Measurements from ENCODE around the gene TCEA2. TPM values are rescaled to one million over a fixed set of nuclear protein-coding genes. Genes with fewer than 3 reads are reported as not detected.

Gene TCEA2
- total RNA-seq, 2 donors from 2014 or later, result 17.8 to 25.5 TPM

DNA sequence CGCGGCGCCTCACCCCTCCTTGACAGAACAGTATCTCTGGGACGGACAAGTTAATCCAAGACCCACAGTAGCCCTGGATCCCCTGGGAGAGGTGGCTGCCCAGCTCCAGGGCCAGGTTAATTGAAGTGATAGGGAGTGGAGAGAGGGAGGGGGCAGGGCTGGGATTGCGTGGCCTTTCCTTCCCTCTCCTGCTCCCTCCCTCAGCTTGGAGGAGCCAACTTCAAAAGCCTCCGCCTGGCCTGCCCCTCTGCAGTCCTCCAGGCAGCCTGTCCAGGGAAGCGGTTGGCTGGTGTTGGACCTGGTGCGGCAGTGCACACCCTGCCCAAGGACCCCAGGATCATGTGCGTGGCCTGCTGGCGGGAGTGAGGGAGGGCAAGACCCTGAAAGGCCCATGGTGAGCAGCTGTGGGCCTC lies 27.1 kb upstream of the TCEA2 start, which contains the start of gene C20orf204:
TSS of gene C20orf204 (plus strand) at position 250 of the 413 bp plus-strand sequence. CDS start at position 392, 142 bp downstream.
- H3K9me3 ChIP-seq, result no peaks in the 10 kb centered on the region
- no peak for DNase-seq (ENCODE audit: low spot score)
- H3K27me3 ChIP-seq, result peaks cover 0 to 7% of the 10 kb centered on the region in 2 donors
- H3K4me3 ChIP-seq, result no peak within 1 kb of the TSS
- peaks cover 32% of the 10 kb centered on the region for H3K36me3 ChIP-seq
- peaks cover 0 to 35% of the 10 kb centered on the region in 2 donors for H3K4me1 ChIP-seq
- no peak within 1 kb of the TSS for H3K27ac ChIP-seq
- TF ChIP-seq, protein P1, sequence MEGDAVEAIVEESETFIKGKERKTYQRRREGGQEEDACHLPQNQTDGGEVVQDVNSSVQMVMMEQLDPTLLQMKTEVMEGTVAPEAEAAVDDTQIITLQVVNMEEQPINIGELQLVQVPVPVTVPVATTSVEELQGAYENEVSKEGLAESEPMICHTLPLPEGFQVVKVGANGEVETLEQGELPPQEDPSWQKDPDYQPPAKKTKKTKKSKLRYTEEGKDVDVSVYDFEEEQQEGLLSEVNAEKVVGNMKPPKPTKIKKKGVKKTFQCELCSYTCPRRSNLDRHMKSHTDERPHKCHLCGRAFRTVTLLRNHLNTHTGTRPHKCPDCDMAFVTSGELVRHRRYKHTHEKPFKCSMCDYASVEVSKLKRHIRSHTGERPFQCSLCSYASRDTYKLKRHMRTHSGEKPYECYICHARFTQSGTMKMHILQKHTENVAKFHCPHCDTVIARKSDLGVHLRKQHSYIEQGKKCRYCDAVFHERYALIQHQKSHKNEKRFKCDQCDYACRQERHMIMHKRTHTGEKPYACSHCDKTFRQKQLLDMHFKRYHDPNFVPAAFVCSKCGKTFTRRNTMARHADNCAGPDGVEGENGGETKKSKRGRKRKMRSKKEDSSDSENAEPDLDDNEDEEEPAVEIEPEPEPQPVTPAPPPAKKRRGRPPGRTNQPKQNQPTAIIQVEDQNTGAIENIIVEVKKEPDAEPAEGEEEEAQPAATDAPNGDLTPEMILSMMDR (IDR thresholded peaks at IDR 0.05), result no peak

DNA sequence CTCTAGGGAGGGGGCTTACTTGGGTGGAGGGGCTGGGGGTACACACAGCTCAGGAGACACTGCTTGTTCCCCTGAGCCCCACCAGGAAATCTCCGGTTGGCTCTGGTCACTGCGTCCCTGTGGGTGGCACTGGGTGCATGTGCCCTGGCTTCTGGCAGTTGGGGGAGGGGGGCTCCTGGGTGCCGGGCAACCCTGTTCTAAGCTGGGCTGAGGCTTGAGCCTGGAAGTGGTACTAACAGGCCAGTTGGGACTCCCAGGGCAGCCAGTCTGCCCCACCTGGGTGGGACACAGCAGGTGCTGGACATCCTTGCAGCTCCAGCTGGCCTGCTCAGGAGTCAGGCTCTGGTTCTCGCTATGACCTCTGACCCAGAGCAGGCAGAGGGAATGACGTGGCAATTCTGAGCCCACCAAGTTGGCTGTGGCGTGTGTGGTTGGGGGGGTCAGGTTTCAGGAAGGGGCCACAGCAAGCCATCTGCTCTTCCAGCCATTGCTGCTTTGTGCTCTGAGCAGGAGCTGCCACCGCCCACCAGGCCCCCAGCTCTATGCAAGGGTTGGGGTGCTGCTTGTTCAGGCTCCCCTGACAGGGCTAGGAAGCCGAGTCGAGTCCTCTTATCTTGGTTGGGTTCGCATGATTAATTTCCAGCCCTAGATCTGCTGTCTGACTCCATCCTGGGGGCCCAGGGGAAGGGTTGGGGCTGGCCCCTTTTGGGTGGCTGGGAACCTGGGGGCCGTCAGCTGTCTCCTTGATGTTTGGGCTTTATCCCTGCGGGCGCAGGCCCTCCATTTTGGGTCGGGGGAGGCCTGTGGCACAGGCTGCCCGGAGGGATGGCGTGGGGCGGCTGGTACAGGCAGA lies 26.4 kb upstream of the TCEA2 start:
- H3K27ac ChIP-seq, result no peak overlapping the region
- TF ChIP-seq, protein P1 (IDR thresholded peaks at IDR 0.05), result no peak
- H3K27me3 ChIP-seq, result peaks cover under 1 to 8% of the 10 kb centered on the region in 2 donors
- no peaks in the 10 kb centered on the region for H3K9me3 ChIP-seq
- H3K4me1 ChIP-seq, result peaks cover 0 to 41% of the 10 kb centered on the region in 2 donors
- DNase-seq (ENCODE audit: low spot score), result no peak
- no peak overlapping the region for H3K4me3 ChIP-seq
- peaks cover 28% of the 10 kb centered on the region for H3K36me3 ChIP-seq

DNA sequence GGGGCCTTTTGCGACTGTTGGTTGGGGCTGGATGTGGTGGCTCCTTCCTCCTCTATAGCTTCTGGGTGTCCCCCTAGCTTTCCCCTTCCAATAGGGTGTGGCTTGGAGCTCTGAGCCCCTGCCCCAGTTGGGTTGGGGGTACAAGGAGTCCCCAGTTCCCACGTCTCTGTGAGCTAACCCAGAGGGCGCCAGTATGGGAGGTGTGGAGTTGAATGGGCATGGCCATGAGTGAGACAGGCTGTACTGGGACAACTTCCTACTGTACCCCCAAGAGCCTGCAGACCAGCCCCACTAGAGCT lies 25.9 kb upstream of the TCEA2 start:
- TF ChIP-seq, protein P1 (IDR thresholded peaks at IDR 0.05), result no peak
- H3K4me1 ChIP-seq, result peaks cover 0 to 47% of the 10 kb centered on the region in 2 donors
- DNase-seq (ENCODE audit: low spot score), result no peak
- peaks cover 22% of the 10 kb centered on the region for H3K36me3 ChIP-seq
- H3K9me3 ChIP-seq, result no peaks in the 10 kb centered on the region
- H3K27ac ChIP-seq, result no peak overlapping the region
- peaks cover 6 to 14% of the 10 kb centered on the region in 2 donors for H3K27me3 ChIP-seq
- no peak overlapping the region for H3K4me3 ChIP-seq

DNA sequence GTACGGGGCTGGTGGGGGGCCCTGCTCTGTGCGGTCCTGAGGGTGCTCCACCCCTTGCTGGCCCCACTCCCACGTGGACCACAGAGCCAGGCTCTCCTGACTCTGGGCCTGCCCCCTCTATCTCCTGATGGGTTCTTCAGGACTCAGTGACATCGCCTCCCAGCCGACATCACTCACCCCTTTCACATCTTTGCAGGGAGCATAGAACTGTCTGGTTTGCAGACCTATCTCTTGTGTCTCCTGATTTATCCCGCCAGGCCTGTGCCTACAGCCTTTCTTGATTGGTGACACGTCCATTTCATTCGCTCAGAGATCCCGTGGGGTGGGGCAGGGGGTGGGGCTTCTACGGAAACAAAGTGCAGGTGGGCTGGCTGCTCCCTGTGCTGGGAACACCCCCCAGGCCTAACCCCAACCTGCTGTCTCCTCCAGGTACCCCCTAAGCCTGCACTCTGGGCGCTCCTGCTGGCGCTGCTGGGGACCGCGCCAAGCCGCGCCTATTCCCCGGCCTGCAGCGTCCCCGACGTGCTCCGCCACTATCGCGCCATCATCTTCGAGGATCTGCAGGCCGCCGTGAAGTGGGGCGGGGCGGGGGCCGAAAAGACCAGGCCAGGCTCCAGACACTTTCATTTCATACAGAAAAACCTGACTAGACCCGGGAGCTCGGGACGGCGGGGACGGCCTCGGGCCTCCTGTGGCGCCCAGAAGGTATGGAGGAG lies 25.3 kb upstream of the TCEA2 start:
- Histone ChIP-seq H3K9me3 (no peaks in the 10 kb centered on the region), H3K27me3 (peaks cover 9 to 17% of the 10 kb centered on the region in 2 donors), H3K27ac (no peak overlapping the region), H3K4me3 (peak overlapping the region; percentile 41 to 55), H3K36me3 (peaks cover 17% of the 10 kb centered on the region), H3K4me1 (peaks cover 0 to 51% of the 10 kb centered on the region in 2 donors)
- no peak for DNase-seq (ENCODE audit: low spot score)
- TF ChIP-seq, protein P1 (IDR thresholded peaks at IDR 0.05), result no peak

DNA sequence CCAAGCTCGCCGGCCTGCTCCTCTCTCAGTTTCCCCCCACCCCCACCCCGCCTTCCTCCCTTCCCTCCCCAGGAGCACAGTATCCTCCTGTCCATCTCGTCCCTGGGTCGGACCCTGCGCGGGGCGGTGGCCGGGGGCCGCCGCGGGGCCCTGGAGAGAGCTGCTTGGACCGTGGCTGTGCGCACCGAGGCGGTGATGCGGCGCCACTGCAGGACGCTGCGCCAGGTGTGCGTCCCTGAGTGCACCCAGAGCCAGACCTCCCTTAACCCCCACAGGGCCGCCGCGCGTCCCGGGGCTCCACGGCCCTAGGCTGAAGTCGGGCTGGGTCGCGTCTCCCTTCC lies 24.8 kb upstream of the TCEA2 start:
- no peak for DNase-seq (ENCODE audit: low spot score)

More for the DNA sequence above, 24.8 kb upstream of the TCEA2 start:
- peak overlapping the region; percentile 67 to 70 for H3K27ac ChIP-seq
- TF ChIP-seq, protein P1 (IDR thresholded peaks at IDR 0.05), result no peak
- H3K4me1 ChIP-seq, result peaks cover 0 to 51% of the 10 kb centered on the region in 2 donors
- H3K9me3 ChIP-seq, result no peaks in the 10 kb centered on the region
- peak overlapping the region; percentile 41 to 55 for H3K4me3 ChIP-seq
- peaks cover 9 to 17% of the 10 kb centered on the region in 2 donors for H3K27me3 ChIP-seq
- peaks cover 12% of the 10 kb centered on the region for H3K36me3 ChIP-seq
